H1 (cell line): ENCODE measurements around the gene S1PR1. TPM values are rescaled to one million over a fixed set of nuclear protein-coding genes. Genes with fewer than 3 reads are reported as not detected.

Experiments
- CTCF ChIA-PET: fragments of 300-600 bp; sonication (Branson Sonifier 250); formaldehyde crosslinking; loops from one replicate; lab custom pipeline; 2021; ENCODE audit not compliant: partially characterized antibody; lab: Charles Lee
- POLR2A ChIA-PET: fragments of 300-600 bp; sonication (Branson Sonifier 250); formaldehyde crosslinking; loops from one replicate; lab custom pipeline; 2021; ENCODE audit warnings: inconsistent platforms; ENCODE audit not compliant: partially characterized antibody; lab: Charles Lee
- DNase-seq, 2 experiments: peaks; one replicate each; pipeline versions ENCODE4 v3.0.0 to v3.0.0-alpha.2; 2010 to 2022; ENCODE audit warnings: low spot score in 2 of 2, low read depth in 1 of 2, mixed read lengths in 1 of 2
- FAIRE-seq: peaks from 2 replicates; lab custom pipeline; 2011; peaks lifted over from hg19 to GRCh38; lab: Jason Lieb, UNC
- H2AFZ ChIP-seq: 2 replicates; pipeline ENCODE4 v1.8.1; 2012; ENCODE audit warnings: low read length, inconsistent platforms
- H2AK5ac ChIP-seq: 2 replicates; pipeline ENCODE4 v1.6.1; 2013; ENCODE audit warnings: low read depth, low read length
- H2BK120ac ChIP-seq: replicated peaks from 2 replicates; pipeline ENCODE3; 2013; ENCODE audit warnings: low read depth, low read length, inconsistent platforms
- H2BK12ac ChIP-seq: 2 replicates; pipeline ENCODE4 v1.6.1; 2013; ENCODE audit warnings: low read depth, low read length
- H2BK15ac ChIP-seq: 2 replicates; pipeline ENCODE4 v1.6.1; 2013; ENCODE audit warnings: low read length
- H2BK20ac ChIP-seq: 2 replicates; pipeline ENCODE4 v1.6.1; 2013; ENCODE audit warnings: low read length
- H2BK5ac ChIP-seq: 2 replicates; pipeline ENCODE4 v1.6.1; 2013; ENCODE audit warnings: low read depth, low read length
- H3K14ac ChIP-seq: 2 replicates; pipeline ENCODE4 v1.6.1; 2013; ENCODE audit warnings: inconsistent platforms; ENCODE audit not compliant: insufficient read length
- H3K18ac ChIP-seq: 2 replicates; pipeline ENCODE4 v1.6.1; 2013; ENCODE audit warnings: low read length; ENCODE audit errors: extremely low read depth
- H3K23ac ChIP-seq: 2 replicates; pipeline ENCODE4 v1.6.1; 2013; ENCODE audit warnings: inconsistent platforms; ENCODE audit not compliant: insufficient read length
- H3K23me2 ChIP-seq: 2 replicates; pipeline ENCODE4 v1.6.1; 2013; ENCODE audit warnings: low read depth, low read length
- H3K27ac ChIP-seq: 2 replicates; pipeline ENCODE4 v1.6.1; 2011; ENCODE audit warnings: low read depth, low read length, inconsistent platforms
- H3K27me3 ChIP-seq, 4 experiments: replicated peaks in 1 of 4; 1 replicate in 1 of 4; 2 replicates in 3 of 4; pipeline versions ENCODE4 v1.6.1 to v1.8.1; 2011 to 2013; ENCODE audit warnings: low read length in 3 of 4, mild to moderate bottlenecking in 3 of 4, inconsistent platforms in 2 of 4, mixed read lengths in 2 of 4, moderate library complexity in 1 of 4; ENCODE audit not compliant: control insufficient read depth in 3 of 4, insufficient read depth in 3 of 4; ENCODE audit errors: extremely low read depth in 1 of 4
- H3K36me3 ChIP-seq, 4 experiments: 2 replicates each; pipeline versions ENCODE4 v1.6.1 to v1.8.1; 2011 to 2013; ENCODE audit warnings: mild to moderate bottlenecking in 4 of 4, low read length in 3 of 4, moderate library complexity in 2 of 4, control low read depth in 1 of 4, inconsistent platforms in 1 of 4; ENCODE audit not compliant: insufficient read depth in 4 of 4, control insufficient read depth in 2 of 4
- H3K4ac ChIP-seq: replicated peaks from 2 replicates; pipeline ENCODE3; 2013; ENCODE audit warnings: low read length, low read depth, mixed read lengths, inconsistent platforms; ENCODE audit not compliant: insufficient read length
- H3K4me1 ChIP-seq, 4 experiments: replicated peaks in 1 of 4; 1 replicate in 1 of 4; 2 replicates in 3 of 4; pipeline versions ENCODE4 v1.6.1 to v1.8.1; 2011 to 2013; ENCODE audit warnings: low read length in 3 of 4, inconsistent platforms in 2 of 4, mixed read lengths in 1 of 4; ENCODE audit not compliant: insufficient read depth in 4 of 4, control insufficient read depth in 3 of 4
- H3K4me2 ChIP-seq, 2 experiments: 2 replicates each; pipeline versions ENCODE4 v1.6.1 to v1.8.1; 2011 to 2013; ENCODE audit warnings: low read depth in 2 of 2, low read length in 2 of 2, control low read depth in 1 of 2, inconsistent platforms in 1 of 2, mild to moderate bottlenecking in 1 of 2; ENCODE audit not compliant: insufficient read depth in 1 of 2
- H3K4me3 ChIP-seq, 4 experiments: fragments of 200-600, 300-600 bp in 1 of 4; sonication (generic), shearing (Covaris generic), sonication (Bioruptor Twin) in 1 of 4; 2 replicates each; pipeline versions ENCODE4 v1.5.1 to v1.8.1; 2011 to 2016; ENCODE audit warnings: low read length in 4 of 4, low read depth in 3 of 4, control low read depth in 2 of 4, inconsistent platforms in 2 of 4, mild to moderate bottlenecking in 2 of 4, mixed read lengths in 1 of 4, moderate library complexity in 1 of 4; ENCODE audit not compliant: insufficient read depth in 2 of 4; ENCODE audit errors: extremely low read depth in 1 of 4
- H3K56ac ChIP-seq: replicated peaks from 2 replicates; pipeline ENCODE3; 2013; ENCODE audit warnings: low read depth, mild to moderate bottlenecking, mixed read lengths, low read length, inconsistent platforms; ENCODE audit not compliant: insufficient read length
- H3K79me1 ChIP-seq: 2 replicates; pipeline ENCODE4 v1.6.1; 2013; ENCODE audit warnings: low read depth, low read length, control low read depth
- H3K79me2 ChIP-seq, 2 experiments: 2 replicates each; pipeline versions ENCODE4 v1.6.1 to v1.8.1; 2012 to 2013; ENCODE audit warnings: low read length in 2 of 2, mild to moderate bottlenecking in 2 of 2, inconsistent platforms in 1 of 2; ENCODE audit not compliant: insufficient read depth in 2 of 2, control insufficient read depth in 1 of 2
- H3K9ac ChIP-seq, 4 experiments: replicated peaks in 1 of 4; 1 replicate in 1 of 4; 2 replicates in 3 of 4; pipeline versions ENCODE4 v1.6.1 to v1.8.1; 2011 to 2013; ENCODE audit warnings: low read depth in 3 of 4, low read length in 3 of 4, control low read depth in 2 of 4, mild to moderate bottlenecking in 2 of 4, moderate library complexity in 2 of 4, inconsistent platforms in 1 of 4; ENCODE audit errors: extremely low read depth in 1 of 4
- H3K9me3 ChIP-seq, 2 experiments: 2 replicates each; pipeline versions ENCODE4 v1.6.1 to v1.8.1; 2012 to 2013; ENCODE audit warnings: mild to moderate bottlenecking in 2 of 2, moderate library complexity in 2 of 2, control low read depth in 1 of 2, inconsistent platforms in 1 of 2, low read depth in 1 of 2, low read length in 1 of 2, mixed read lengths in 1 of 2; ENCODE audit not compliant: insufficient read depth in 2 of 2
- H4K20me1 ChIP-seq, 2 experiments: replicated peaks in 1 of 2; 2 replicates each; pipeline versions ENCODE3 to v1.8.1; 2011 to 2013; ENCODE audit warnings: inconsistent platforms in 2 of 2, low read length in 2 of 2, mild to moderate bottlenecking in 1 of 2; ENCODE audit not compliant: insufficient read depth in 2 of 2, control insufficient read depth in 1 of 2
- H4K5ac ChIP-seq: 2 replicates; pipeline ENCODE4 v1.6.1; 2013; ENCODE audit warnings: low read length, low read depth, mixed read lengths, inconsistent platforms; ENCODE audit not compliant: insufficient read length
- H4K8ac ChIP-seq: 2 replicates; pipeline ENCODE4 v1.8.0; 2013; ENCODE audit warnings: mild to moderate bottlenecking, moderate library complexity, low read length, inconsistent platforms; ENCODE audit not compliant: insufficient read depth; ENCODE audit errors: extremely low read depth
- H4K91ac ChIP-seq: replicated peaks from 2 replicates; pipeline ENCODE3; 2013; ENCODE audit warnings: low read length, mixed read lengths, inconsistent platforms; ENCODE audit not compliant: insufficient read length
- ASH2L ChIP-seq: fragments of 200-600, 300-600 bp; sonication (generic); IDR thresholded peaks from one replicate; pipeline ENCODE4 v1.7.1; 2017; ENCODE audit warnings: low read length
- CHD2 ChIP-seq: IDR thresholded peaks from 2 replicates; pipeline ENCODE4 v1.6.1; 2012; ENCODE audit warnings: low read length, improper control_type of control experiment
- CTCF ChIP-seq, 3 experiments: IDR thresholded peaks; 1 replicate in 2 of 3; 2 replicates in 1 of 3; pipeline versions ENCODE4 v1.5.1 to v1.6.1; 2011; ENCODE audit warnings: low read length in 3 of 3, mild to moderate bottlenecking in 3 of 3, inconsistent platforms in 2 of 3, low read depth in 1 of 3, moderate library complexity in 1 of 3; ENCODE audit not compliant: insufficient read depth in 1 of 3; ENCODE audit errors: control extremely low read depth in 1 of 3
- EP300 ChIP-seq, 2 experiments: IDR thresholded peaks; 1 replicate in 1 of 2; 2 replicates in 1 of 2; pipeline ENCODE4 v1.6.1; 2011 to 2012; ENCODE audit warnings: low read depth in 2 of 2, low read length in 2 of 2, mild to moderate bottlenecking in 2 of 2, borderline replicate concordance in 1 of 2, inconsistent platforms in 1 of 2, moderate library complexity in 1 of 2
- EZH2 ChIP-seq: fragments of 200-600 bp; sonication (generic); IDR thresholded peaks from 2 replicates; pipeline ENCODE4 v1.7.1; 2012; ENCODE audit warnings: low read depth, mild to moderate bottlenecking, moderate library complexity, low read length, inconsistent platforms; ENCODE audit not compliant: severe bottlenecking
- FOSL1 ChIP-seq: IDR thresholded peaks from 2 replicates; pipeline ENCODE4 v1.6.1; 2011; ENCODE audit warnings: mild to moderate bottlenecking, low read depth, low read length, moderate library complexity; ENCODE audit not compliant: insufficient read depth
- KDM5A ChIP-seq: fragments of 200-600 bp; IDR thresholded peaks from 2 replicates; pipeline ENCODE4 v1.7.1; 2012; ENCODE audit warnings: mild to moderate bottlenecking, low read length, inconsistent platforms, mixed read lengths
- PHF8 ChIP-seq: fragments of 200-600 bp; sonication (generic); conservative IDR thresholded peaks from 2 replicates; pipeline ENCODE4 v1.7.1; 2012; ENCODE audit warnings: low read depth, mild to moderate bottlenecking, inconsistent platforms, low read length, moderate library complexity
- TAF7 ChIP-seq: optimal IDR thresholded peaks from 2 replicates; pipeline ENCODE3; 2011; ENCODE audit warnings: low read depth, mild to moderate bottlenecking, inconsistent platforms, low read length, moderate library complexity, borderline replicate concordance
- WGBS, 2 experiments: shearing (Covaris generic) in 1 of 2; methylation state at CpG; one replicate each; pipeline versions ENCODE4 v1.1.6 to v1.1.7; 2013 to 2015; ENCODE audit warnings: low lambda C conversion rate in 2 of 2, mixed read lengths in 2 of 2, inconsistent platforms in 1 of 2, low coverage in 1 of 2, missing lambda C conversion rate in 1 of 2; ENCODE audit not compliant: insufficient replicate concordance in 2 of 2, insufficient coverage in 1 of 2, insufficient read length in 1 of 2; ENCODE audit errors: extremely low coverage in 1 of 2, missing lambda C conversion rate in 1 of 2; 5-methylcytosine and 5-hydroxymethylcytosine counted together
- polyA plus RNA-seq, 7 experiments: library from polyadenylated mRNA; depleted of rRNA in 3 of 7; stranded (reverse) in 5 of 7; unstranded in 2 of 7; fragments of >200 nt in 5 of 7; fragments of 200-250 nt in 2 of 7; gene quantifications; 1 replicate in 5 of 7; 2 replicates in 1 of 7; 4 replicates in 1 of 7; pipeline versions ENCODE4 v1.2.1 to v1.2.3, GENCODE V29; 2011 to 2013; ENCODE audit warnings: missing spikeins in 2 of 7, mixed read lengths in 2 of 7
- total RNA-seq: library from RNA; stranded (reverse); fragmentation: NEBNext Ultra II Directional; extraction: Animal tissue kit (Norgen Biotek cat#: 25700); gene quantifications from 2 replicates; pipeline ENCODE4 v1.2.1, GENCODE V29; 2021
- TF ChIP-seq, protein P1 (sequence below): IDR thresholded peaks from 2 replicates; pipeline ENCODE4 v1.6.1; 2012; ENCODE audit warnings: inconsistent platforms

The S1PR1 gene
- total and polyA plus RNA-seq, 2 of the 8 experiments (the other 6 are each of a cell fraction or from before 2014, with no cell fraction given): 3.5 to 5.5 TPM

- Histone ChIP-seq H3K18ac (no peak overlapping the region), H3K23ac (no peak overlapping the region), H3K9me3 (no peaks in the 10 kb centered on the region), H3K27me3 (no peaks in the 10 kb centered on the region), H2BK5ac (no peak overlapping the region), H3K27ac (no peak overlapping the region), H2BK20ac (no peak overlapping the region), H2BK12ac (no peak overlapping the region), H3K14ac (no peak overlapping the region), H3K4ac (no peak overlapping the region), H3K4me2 (no peak overlapping the region), H3K23me2 (no peaks in the 10 kb centered on the region; the same call in 1 of the 2 replicates), H3K9ac (no peak overlapping the region), H3K4me1 (peaks cover 0 to 3% (median 0%) of the 10 kb centered on the region in 4 experiments; a peak in 1 of 7 replicates), H4K8ac (no peak overlapping the region), H3K79me1 (no peaks in the 10 kb centered on the region), H4K20me1 (no peaks in the 10 kb centered on the region), H3K36me3 (no peaks in the 10 kb centered on the region), H4K5ac (no peak overlapping the region), H4K91ac (no peak overlapping the region), H2BK15ac (no peak overlapping the region), H2AK5ac (no peak overlapping the region), H3K79me2 (no peaks in the 10 kb centered on the region), H3K4me3 (no peak overlapping the region), H2AFZ (no peak overlapping the region), H2BK120ac (no peak overlapping the region), H3K56ac (no peak overlapping the region)
- CTCF ChIA-PET: interaction anchor here (1.4 to 1.8 kb wide), 3 partner anchors 18 to 89 kb away, joined by 3 to 8 read pairs (median 4); no protein-coding TSS in a partner anchor
- DNase-seq (no peak), FAIRE-seq (no peak)
- no peak for TF ChIP-seq EP300 (IDR thresholded peaks at IDR 0.05; ENCODE audit: borderline replicate concordance in 1 of 2, low read depth in 2 of 2, low read length in 2 of 2)
- TF ChIP-seq, protein P1, sequence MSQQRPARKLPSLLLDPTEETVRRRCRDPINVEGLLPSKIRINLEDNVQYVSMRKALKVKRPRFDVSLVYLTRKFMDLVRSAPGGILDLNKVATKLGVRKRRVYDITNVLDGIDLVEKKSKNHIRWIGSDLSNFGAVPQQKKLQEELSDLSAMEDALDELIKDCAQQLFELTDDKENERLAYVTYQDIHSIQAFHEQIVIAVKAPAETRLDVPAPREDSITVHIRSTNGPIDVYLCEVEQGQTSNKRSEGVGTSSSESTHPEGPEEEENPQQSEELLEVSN: no peak
- no peak for TF ChIP-seq FOSL1
- TF ChIP-seq KDM5A: no peak
- TF ChIP-seq EZH2: no peak
- TF ChIP-seq CHD2: no peak
- no peak for TF ChIP-seq TAF7
- TF ChIP-seq CTCF (IDR thresholded peaks at IDR 0.05; ENCODE audit: control extremely low read depth in 1 of 3, insufficient read depth in 1 of 3, low read depth in 1 of 3, low read length in 3 of 3): no peak
- TF ChIP-seq PHF8: no peak
- TF ChIP-seq ASH2L: no peak
- POLR2A ChIA-PET: no interaction called here
- WGBS, 2 experiments: 93% methylated on average over 4 of the region's 4 CpGs; no CpG with 5 or more reads in 1 of the 2 experiments
These were observed 15.9 kb upstream of the S1PR1 start for GRCh38 chr1:101220906-101221305.
